Measurements from ENCODE around the gene PRKCA.

GRCh38 chr17:66337268-66337667 is 34.9 kb downstream of the PRKCA start:
- TF ChIP-seq TAF1 (conservative IDR thresholded peaks at IDR 0.05) (no peak), CTCF (IDR thresholded peaks at IDR 0.05; ENCODE audit: low read depth, low read length, missing input control) (no peak), YY1 (IDR thresholded peaks at IDR 0.05) (no peak), RAD21 (IDR thresholded peaks at IDR 0.05) (no peak), MAX (IDR thresholded peaks at IDR 0.05) (no peak)
- TF ChIP-seq, protein P1, sequence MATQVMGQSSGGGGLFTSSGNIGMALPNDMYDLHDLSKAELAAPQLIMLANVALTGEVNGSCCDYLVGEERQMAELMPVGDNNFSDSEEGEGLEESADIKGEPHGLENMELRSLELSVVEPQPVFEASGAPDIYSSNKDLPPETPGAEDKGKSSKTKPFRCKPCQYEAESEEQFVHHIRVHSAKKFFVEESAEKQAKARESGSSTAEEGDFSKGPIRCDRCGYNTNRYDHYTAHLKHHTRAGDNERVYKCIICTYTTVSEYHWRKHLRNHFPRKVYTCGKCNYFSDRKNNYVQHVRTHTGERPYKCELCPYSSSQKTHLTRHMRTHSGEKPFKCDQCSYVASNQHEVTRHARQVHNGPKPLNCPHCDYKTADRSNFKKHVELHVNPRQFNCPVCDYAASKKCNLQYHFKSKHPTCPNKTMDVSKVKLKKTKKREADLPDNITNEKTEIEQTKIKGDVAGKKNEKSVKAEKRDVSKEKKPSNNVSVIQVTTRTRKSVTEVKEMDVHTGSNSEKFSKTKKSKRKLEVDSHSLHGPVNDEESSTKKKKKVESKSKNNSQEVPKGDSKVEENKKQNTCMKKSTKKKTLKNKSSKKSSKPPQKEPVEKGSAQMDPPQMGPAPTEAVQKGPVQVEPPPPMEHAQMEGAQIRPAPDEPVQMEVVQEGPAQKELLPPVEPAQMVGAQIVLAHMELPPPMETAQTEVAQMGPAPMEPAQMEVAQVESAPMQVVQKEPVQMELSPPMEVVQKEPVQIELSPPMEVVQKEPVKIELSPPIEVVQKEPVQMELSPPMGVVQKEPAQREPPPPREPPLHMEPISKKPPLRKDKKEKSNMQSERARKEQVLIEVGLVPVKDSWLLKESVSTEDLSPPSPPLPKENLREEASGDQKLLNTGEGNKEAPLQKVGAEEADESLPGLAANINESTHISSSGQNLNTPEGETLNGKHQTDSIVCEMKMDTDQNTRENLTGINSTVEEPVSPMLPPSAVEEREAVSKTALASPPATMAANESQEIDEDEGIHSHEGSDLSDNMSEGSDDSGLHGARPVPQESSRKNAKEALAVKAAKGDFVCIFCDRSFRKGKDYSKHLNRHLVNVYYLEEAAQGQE (IDR thresholded peaks at IDR 0.05): no peak

Measured in liver (tissue), 3 donors.